ENCODE data around the gene LUC7L2.
"Not testable (repeated sequence)": the region's sequence is repeated elsewhere in the genome, so short reads cannot be mapped to it uniquely, and the experiment has no call there.

Gene LUC7L2

GRCh38 chr7:139396323-139396951 is 36.7 kb downstream of the LUC7L2 start:
- no peak for DNase-seq

GRCh38 chr7:139397192-139397591 is 37.5 kb downstream of the LUC7L2 start:
- DNase-seq: no peak

DNA sequence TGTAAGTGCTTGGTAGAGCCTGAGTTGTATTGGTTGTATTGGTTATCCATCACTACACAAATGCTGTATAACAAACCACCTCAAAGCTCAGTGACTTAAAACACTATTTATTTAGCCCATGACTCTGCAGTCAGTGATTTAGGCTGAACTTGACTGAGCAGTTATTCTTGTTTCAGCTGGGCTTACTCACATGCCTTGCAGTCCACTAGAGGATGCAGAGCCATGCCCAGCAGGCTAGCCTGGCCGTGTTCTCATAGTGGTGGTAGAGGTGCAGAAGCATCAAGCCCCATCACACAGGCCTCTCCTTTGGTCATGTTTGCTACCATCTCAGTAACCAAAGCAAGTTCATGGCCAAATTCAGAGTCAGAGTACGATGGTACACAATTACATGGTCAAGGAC is 43.9 kb downstream of the LUC7L2 start:
- DNase-seq: no peak

DNA sequence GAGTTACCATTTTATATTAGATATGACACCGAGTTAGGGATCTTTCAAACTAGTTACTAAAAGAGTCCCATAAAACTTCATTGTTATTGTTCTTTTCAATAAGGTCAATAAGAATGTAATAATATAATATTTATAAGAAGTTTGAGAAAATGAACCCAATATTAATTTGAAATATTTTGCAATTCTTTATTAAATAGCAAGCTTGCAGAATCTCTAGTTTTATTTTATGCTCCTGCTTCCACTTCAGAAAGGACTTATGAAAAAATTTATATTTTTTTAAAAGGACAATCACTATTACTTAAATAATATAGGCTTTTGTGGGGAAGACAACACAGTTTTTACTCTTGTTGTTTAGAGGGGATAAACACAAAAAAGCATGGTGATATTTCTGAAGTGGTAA is 47.9 kb downstream of the LUC7L2 start:
- no peak for DNase-seq

DNA sequence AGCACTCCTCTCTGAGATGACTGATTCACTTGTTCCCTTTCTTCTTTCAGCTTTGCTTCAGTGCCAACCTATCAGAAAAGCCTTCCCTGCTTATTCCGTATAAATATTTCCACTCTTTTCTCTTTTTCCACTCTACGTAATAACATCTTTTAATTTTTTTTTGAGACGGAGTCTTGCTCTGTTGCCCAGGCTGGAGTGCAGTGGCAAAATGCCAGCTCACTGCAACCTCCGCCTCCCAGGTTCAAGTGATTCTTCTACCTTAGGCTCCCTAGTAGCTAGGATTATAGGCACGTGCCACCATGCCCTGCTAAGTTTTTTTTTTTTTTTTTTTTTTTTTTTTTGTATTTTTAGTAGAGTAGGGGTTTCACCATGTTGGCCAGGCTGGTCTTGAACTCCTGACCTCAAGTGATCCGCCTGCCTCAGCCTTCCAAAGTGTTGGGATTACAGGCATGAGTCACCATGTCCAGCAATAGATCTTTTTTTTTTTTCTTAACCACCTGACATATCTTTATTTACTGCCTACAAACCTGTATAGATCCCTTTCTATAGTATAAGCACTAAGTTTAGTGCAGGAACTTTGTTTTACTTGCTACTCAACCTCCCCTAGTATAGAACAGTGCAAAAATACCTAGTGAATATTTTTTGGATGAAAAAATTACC is 55.2 kb downstream of the LUC7L2 start:
- DNase-seq: not testable (repeated sequence)

- no peak for DNase-seq
Observed at GRCh38 chr7:139416405-139416804, 56.7 kb downstream of the LUC7L2 start.

DNA sequence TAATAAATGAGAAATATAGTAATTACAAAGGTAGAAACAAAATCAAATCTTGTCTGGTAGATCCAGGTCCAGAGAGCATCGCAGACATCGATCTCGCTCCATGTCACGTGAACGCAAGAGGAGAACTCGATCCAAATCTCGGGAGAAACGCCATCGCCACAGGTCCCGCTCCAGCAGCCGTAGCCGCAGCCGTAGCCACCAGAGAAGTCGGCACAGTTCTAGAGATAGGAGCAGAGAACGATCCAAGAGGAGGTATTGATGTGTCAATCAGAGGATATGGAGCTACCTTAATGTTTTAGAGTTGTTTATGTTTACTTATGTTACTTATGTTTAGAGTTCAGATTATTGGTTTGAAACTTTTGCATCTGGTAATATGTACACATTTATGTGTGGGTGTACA is 57.8 kb downstream of the LUC7L2 start:
- no peak for DNase-seq

DNA sequence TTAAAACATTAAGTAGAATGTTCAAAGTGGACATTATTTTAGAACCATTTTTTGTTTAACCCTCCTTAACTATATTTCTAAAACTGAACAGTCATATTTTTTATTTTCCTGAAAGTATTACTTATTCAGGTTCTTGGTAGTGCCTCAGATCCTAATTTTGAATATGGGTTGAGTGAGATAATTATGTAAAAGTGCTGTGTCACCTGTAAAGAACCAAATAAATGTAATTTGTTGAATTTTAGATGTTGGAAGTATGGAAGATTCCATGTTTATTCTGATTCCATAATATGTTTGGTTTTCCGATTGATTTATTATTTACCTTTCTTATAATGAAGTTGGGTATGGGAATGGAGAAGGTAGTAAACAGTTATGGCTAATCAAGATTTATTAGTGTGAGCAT is 61.4 kb downstream of the LUC7L2 start:
- no peak for DNase-seq

GRCh38 chr7:139422126-139422525 is 62.4 kb downstream of the LUC7L2 start:
- DNase-seq: no peak

DNA sequence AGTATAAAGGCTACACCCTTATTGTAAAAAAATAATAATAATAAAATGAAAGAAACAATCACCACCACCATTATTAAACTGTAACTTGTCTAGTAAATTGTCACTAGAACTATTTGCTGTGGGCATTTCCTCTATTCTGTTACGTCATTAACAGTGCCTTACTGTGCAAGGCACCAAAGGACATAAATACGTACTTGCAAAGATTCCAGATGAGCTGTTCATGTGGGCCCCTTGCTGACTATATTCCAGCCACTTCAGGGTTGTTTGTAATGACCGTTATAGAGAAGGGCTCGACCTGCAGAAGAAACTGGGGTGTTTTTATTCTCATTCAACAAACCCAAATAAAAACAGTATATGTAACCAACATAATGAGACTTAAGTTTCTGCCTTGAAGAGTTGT is 63.4 kb downstream of the LUC7L2 start:
- peak in 3 of 56 donors; percentile 13 to 24 (median 23) for DNase-seq

DNA sequence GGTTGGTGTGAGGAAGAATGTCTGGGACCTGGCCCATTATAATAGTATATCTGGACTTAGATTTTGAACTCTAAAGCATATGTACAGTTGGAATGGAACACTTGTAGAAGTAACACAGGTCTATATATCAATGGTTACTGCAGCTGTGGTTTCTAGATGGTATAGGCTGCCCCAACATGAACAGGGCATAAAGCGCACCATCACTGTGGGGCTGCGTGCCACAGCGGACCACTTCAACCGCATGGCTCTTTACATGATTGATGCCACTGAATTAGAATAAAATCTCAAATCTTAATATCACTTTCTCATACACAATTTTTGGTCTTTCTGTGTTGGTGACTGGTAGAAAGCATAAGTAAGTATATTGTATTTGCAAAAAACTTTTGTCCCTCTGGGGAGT is 64.3 kb downstream of the LUC7L2 start:
- DNase-seq: no peak

DNA sequence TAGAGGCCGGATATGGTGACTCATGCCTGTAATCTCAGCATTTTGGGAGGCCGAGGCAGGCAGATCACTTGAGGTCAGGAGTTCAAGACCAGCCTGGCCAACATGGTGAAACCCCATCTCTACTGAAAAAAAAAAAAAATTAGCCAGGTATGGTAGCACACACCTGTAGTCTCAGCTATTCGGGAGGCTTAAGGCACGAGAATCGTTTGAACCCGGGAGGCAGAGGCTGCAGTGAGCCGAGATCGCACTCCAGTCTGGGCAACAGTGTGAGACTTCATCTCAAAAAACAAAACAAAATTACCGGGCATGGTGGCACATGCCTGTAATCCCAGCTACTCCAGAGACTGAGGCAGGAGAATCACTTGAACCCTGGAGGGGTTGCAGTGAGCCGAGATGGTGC is 66.0 kb downstream of the LUC7L2 start:
- not testable (repeated sequence) for DNase-seq

- no peak for DNase-seq
Observed at GRCh38 chr7:139426258-139427028, 66.7 kb downstream of the LUC7L2 start.

GRCh38 chr7:139427029-139427420 is 67.3 kb downstream of the LUC7L2 start:
- no peak for DNase-seq

- no peak for DNase-seq
Observed at GRCh38 chr7:139427788-139428187, 68.1 kb downstream of the LUC7L2 start.

DNA sequence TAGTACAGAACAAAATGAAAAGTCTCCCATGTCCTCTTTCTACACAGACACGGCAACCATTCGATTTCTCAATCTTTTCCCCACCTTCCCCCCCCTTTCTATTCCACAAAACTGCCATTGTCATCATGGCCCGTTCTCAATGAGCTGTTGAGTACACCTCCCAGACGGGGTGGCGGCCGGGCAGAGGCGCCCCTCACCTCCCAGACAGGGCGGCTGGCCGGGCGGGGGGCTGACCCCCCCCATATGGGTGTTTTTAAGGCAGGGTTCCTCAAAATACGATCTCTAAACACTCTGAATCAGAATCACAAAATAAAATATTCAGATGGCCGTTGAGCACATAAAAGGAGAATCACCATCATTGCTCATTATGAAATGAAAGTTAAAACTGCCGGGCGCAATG is 70.0 kb downstream of the LUC7L2 start:
- peak in 1 of 56 donors; percentile 13 for DNase-seq

DNA sequence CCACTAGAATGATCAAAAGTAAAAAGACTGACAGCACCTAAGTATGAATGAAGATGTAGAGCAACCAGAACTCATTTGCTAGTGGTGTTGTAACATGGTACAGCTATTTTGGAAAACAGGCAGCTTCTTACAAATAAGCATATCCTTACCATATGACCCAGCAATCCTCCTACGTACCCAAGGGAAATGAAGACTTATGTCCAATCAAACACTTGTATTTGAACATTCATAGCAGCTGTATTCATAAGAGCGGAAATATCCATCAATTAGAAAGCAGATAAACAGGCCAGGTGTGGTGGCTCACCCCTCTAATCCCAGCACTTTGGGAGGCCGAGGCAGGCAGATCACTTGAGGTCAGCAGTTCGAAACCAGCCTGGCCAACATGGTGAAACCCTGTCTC is 70.7 kb downstream of the LUC7L2 start:
- DNase-seq: no peak

GRCh38 chr7:139431010-139431409 is 71.3 kb downstream of the LUC7L2 start:
- DNase-seq: no peak

DNA sequence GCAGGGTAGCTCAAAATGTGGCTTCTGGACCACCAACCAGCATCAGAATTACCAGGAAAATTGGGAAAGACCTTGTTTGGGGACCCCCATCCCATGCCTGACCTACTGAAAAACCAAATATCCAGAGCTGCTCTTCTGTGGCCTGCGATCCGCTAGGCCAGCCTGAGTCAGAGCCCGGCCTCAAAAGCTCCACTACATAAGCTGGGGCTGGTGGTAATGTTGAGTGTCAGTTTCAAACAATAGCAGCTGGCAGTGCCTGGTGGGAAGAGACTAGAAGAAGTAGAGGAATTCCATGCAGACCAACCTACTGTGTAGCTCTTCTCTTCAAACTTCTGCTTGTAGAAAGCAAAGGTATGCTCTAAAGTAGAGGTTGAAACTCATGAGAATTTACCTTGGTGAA is 71.8 kb downstream of the LUC7L2 start:
- peak in 20 of 56 donors; percentile 5 to 54 (median 27) for DNase-seq

DNA sequence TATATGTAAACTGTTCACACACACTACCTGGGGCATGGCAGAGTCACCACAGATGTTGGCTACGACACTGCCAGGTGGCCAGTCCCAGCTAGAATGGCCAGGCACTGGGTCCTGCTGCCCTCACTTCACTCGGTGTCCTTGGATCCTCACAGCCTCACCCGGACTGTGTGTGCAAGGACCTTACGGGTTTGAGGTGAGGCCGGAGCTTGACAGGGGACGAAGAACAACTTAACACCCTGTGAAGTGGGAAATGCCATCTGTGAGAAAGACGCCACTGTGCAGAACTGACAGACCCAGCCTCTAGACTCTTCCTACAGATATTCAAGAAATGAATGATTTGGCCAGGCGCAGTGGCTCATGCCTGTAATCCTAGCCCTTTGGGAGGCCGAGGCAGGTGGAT is 77.1 kb downstream of the LUC7L2 start:
- no peak for DNase-seq

GRCh38 chr7:139439375-139439774 is 79.7 kb downstream of the LUC7L2 start:
- DNase-seq: no peak

GRCh38 chr7:139441961-139442360 is 82.3 kb downstream of the LUC7L2 start:
- DNase-seq: no peak
